GM12874 (cell line): ENCODE results near the gene COL13A1.

ENCODE experiments used
- CTCF ChIP-seq: IDR thresholded peaks from 2 replicates; pipeline ENCODE4 v1.5.1; 2011; ENCODE audit warnings: low read depth, mild to moderate bottlenecking, control low read depth, low read length, moderate library complexity; ENCODE audit not compliant: insufficient read depth

The COL13A1 gene

GRCh38 chr10:69810675-69811397 is 9.1 kb downstream of the COL13A1 start:
- no peak for TF ChIP-seq CTCF

GRCh38 chr10:69813632-69814031 is 11.9 kb downstream of the COL13A1 start:
- TF ChIP-seq CTCF, result no peak

GRCh38 chr10:69814251-69814650 is 12.5 kb downstream of the COL13A1 start:
- TF ChIP-seq CTCF, result no peak

GRCh38 chr10:69815104-69815503 is 13.4 kb downstream of the COL13A1 start:
- TF ChIP-seq CTCF, result no peak

GRCh38 chr10:69816521-69816920 is 14.8 kb downstream of the COL13A1 start:
- TF ChIP-seq CTCF, result no peak

GRCh38 chr10:69817078-69817581 is 15.4 kb downstream of the COL13A1 start:
- TF ChIP-seq CTCF, result no peak

- TF ChIP-seq CTCF, result no peak
These were observed 17.1 kb downstream of the COL13A1 start for GRCh38 chr10:69818676-69819239.
